Measurements from ENCODE around the gene CSHL1.
"Not testable (repeated sequence)": the region's sequence is repeated elsewhere in the genome, so short reads cannot be mapped to it uniquely, and the experiment has no call there.

CSHL1 gene

DNA sequence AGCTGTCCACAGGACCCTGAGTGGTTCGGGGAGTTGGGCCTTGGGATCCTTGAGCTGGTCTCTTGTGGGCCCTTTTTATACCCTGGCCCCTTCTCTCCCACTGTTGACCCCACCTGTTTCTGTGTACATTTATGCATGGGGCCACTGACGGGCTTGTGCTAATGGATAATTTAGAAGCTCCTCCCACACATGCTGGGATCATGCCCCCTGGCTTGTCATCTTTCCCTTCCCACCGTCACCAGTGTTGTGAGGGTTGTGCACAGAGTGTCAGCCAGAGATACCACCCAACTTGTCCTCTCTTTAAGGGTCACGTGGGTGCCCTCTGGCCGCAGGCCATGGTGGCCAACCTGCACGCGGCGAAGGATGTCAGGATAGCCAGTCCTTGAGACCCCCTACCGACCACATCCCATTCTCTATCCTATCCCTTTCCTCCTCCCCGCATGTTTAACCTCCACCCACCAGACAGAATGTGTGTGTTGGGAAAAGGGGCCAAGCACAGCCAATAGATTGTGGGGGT is 7.8 kb upstream of the CSHL1 start, which contains the start of gene GH1:
Gene GH1, minus strand, starts transcription at position 51 of the 517 bp plus-strand sequence. CDS start 63 bp downstream, outside the sequence.
- DNase-seq (ENCODE audit: low read depth in 2 of 2): not testable (repeated sequence)

GRCh38 chr17:63918305-63918704 is 7.2 kb upstream of the CSHL1 start:
- no peak for DNase-seq (ENCODE audit: low read depth in 2 of 2)

- DNase-seq (ENCODE audit: low read depth in 2 of 2): no peak
Measured at GRCh38 chr17:63917646-63918045, 6.6 kb upstream of the CSHL1 start.

DNA sequence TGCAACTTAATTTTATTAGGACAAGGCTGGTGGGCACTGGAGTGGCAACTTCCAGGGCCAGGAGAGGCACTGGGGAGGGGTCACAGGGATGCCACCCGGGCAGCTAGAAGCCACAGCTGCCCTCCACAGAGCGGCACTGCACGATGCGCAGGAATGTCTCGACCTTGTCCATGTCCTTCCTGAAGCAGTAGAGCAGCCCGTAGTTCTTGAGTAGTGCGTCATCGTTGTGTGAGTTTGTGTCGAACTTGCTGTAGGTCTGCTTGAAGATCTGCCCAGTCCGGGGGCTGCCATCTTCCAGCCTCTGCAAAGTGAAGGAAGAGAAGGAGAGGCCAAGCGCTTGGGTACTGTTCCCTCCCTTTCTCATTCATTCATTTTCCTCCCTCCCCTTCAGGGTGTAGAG is 6.1 kb upstream of the CSHL1 start:
- not testable (repeated sequence) for DNase-seq (ENCODE audit: low read depth in 2 of 2)

GRCh38 chr17:63916566-63917185 is 5.6 kb upstream of the CSHL1 start:
- no peak for DNase-seq (ENCODE audit: low read depth in 2 of 2)

GRCh38 chr17:63915753-63916152 is 4.7 kb upstream of the CSHL1 start:
- not testable (repeated sequence) for DNase-seq (ENCODE audit: low read depth in 2 of 2)

GRCh38 chr17:63914471-63914870 is 3.4 kb upstream of the CSHL1 start:
- no peak for DNase-seq (ENCODE audit: low read depth in 2 of 2)

DNA sequence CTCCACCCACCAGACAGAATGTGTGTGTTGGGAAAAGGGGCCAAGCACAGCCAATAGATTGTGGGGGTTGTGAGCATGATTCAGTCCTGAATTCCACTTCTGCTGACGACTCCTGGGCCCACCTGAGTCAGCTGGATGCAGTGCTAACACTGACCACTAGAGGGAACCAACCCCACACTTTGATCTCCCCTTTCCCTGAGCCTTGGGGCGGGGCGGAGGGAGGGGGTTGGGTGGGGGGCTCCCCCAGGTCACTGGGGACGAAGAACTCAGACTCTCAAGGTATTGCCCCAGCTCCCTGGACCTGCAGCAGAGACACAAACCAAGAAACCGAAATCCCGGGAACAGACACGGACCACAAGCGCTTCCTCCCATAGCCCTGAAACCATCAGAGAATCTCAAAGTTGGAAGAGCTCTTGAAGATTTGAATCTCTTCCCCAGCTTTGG is 621 bp upstream of the CSHL1 start:
- peak; percentile 27 to 62 for DNase-seq (ENCODE audit: low read depth in 2 of 2)

- DNase-seq (ENCODE audit: low read depth in 2 of 2): no peak
Measured at GRCh38 chr17:63910096-63910495, 962 bp downstream of the CSHL1 start.

- not testable (repeated sequence) for DNase-seq (ENCODE audit: low read depth in 2 of 2)
Measured at GRCh38 chr17:63909586-63909985, 1.5 kb downstream of the CSHL1 start.

DNA sequence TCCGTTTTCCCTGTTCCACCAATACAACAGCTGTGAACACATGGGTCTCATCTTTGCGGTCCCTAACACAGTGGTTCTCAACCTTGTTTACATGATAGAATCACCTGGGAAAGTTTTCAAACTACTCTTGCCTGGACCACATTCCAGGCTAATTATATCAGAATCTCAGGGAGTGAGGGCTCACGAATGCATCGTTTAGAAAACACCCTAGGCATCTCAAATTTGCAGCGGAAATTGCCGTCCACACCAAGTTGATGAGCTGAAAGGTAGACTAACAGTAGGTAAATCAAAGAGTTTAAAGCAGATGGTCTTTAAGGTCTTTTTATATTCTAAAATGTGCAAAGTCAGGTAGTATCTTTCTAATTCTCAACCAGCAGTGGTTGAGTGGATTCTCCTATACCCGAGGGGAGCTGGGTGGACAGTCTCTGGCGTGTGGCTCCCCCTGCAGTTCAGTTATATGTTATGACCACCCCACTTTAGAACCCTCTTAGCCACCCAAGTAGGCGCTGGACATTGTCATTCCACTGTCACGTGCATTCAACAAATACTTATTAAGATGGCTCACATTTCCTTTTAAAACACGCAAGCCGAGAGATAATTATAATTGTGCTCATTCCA is 3.8 kb downstream of the CSHL1 start:
- not testable (repeated sequence) for DNase-seq (ENCODE audit: low read depth in 2 of 2)

DNA sequence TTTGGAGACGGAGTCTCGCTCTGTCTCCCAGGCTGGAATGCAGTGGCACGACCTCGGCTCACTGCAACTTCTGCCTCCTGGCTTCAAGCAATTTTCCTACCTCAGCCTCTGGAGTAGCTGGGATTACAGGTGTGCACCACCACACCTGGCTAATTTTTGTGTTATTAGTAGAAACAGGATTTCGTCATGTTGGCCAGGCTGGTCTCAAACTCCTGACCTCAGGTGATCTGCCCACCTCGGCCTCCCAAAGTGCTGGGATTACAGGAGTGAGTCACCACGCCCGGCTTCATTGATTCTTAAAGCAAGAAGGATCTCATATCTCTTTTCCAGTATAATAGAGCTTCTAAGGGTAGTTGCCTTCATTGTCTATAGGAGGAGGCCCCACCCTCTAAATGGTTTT is 6.3 kb downstream of the CSHL1 start:
- not testable (repeated sequence) for DNase-seq (ENCODE audit: low read depth in 2 of 2)

DNA sequence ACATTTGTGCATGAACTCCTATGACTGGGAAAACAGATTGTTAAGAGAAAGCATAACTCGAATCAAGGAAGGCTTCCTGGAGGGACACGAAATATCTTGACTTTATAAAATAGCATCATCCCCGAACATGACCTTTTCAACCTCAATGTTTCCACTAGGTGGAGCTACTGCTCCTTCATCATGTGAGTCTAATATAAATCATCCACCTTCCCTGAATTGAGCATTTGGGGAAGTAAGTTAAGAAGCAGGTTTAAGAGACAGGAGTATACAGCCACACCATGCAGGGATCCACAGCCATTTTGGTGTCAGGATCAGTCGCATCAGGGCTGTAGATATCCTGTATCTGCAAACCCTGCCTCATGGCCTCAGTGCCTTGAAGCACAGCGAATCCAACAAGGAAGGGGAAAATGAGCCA is 7.3 kb downstream of the CSHL1 start:
- DNase-seq (ENCODE audit: low read depth in 2 of 2): not testable (repeated sequence)

DNA sequence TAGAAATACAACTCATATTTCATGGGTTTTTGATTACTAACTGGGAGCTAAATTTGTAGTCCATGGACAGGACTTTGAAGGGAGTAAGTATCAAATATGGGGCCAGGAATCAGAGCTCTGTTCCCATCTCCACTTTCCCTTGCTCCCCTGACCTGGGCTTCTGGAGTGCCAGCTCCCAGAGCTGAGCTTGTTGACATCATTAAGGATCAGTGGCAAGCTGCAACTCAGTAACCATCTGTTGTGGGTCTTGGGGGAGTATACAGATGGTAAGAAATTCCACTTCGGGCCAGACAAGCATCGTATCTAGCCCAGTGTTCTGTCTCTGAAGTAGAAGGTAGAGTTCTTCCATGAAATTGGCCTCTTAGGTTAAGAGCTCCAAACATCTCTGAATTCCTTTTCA is 9.1 kb downstream of the CSHL1 start:
- DNase-seq (ENCODE audit: low read depth in 2 of 2): not testable (repeated sequence)

DNA sequence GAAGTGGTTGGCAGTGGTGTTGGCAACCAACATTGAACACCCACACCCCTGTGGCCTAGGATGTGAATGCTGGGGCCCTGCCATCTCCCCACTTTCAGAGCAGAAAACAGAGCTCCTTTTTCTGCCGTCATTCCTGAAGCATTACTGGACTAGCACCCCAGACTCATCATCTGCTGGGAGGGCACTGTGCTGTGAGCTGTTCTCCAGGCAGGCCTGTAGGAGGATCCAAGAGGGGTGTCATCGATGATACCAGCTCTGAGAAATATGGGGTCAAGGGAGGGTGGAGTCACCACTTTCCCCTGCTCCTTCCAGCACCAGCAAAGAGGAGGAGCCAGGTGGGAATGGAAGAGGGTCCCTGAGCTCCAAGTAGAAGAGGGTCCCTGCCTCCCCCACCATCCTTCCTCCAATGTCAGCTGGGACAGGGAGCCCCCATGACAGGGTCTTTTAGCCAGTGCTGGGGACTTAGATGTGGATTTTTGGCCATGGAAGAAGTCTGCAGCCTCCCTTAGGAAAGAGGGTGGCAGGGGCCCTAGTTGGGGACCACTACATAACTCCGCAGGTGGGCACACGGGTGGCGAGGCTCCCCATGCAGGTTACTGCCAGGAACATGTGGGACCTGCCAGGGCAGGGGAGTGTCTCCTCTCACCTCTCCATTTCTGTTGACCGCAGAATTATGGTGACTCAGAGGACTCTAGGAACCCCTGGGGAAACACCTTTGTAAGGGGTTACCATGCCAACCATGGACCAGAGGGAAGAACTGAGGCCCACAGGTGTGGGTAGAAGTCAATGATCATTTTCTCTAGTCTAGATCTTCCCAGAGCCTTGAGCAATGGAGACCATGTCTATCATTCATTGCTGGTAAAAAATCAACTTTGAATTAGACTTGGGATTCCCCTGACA is 11.9 kb downstream of the CSHL1 start:
- DNase-seq (ENCODE audit: low read depth in 2 of 2): not testable (repeated sequence)

DNA sequence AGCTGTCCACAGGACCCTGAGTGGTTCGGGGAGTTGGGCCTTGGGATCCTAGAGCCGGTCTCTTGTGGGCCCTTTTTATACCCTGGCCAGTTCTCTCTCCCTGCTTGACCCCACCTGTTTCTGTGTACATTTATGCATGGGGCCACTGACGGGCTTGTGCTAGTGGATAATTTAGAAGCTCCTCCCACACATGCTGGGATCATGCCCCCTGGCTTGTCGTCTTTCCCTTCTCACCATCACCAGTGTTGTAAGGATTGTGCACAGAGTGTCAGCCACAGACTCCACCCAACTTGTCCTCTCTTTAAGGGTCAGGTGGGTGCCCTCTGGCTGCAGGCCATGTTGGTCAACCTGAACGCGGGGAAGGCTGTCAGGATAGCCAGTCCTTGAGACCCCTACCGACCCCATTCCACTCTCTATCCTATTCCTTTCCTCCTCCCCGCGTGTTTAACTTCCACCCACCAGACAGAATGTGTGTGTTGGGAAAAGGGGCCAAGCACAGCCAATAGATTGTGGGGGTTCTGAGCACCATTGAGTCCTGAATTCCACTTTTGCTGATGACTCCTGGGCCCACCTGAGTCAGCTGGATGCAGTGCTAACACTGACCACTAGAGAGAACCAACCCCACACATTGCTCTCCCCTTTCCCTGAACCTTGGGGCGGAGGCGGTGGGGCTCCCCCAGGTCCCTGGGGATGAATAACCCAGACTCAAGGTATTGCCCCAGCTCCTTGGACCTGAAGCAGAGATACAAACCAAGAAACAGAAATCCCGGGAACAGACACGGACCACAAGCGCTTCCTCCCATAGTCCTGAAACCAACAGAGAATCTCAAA is 14.3 kb downstream of the CSHL1 start, which contains the start of gene CSH1:
Gene CSH1, minus strand, starts transcription at position 51 of the 831 bp plus-strand sequence. CDS start 63 bp downstream, outside the sequence.
- not testable (repeated sequence) for DNase-seq (ENCODE audit: low read depth in 2 of 2)

GRCh38 chr17:63894821-63895220 is 16.2 kb downstream of the CSHL1 start:
- not testable (repeated sequence) for DNase-seq (ENCODE audit: low read depth in 2 of 2)

- not testable (repeated sequence) for DNase-seq (ENCODE audit: low read depth in 2 of 2)
Measured at GRCh38 chr17:63894021-63894420, 17.0 kb downstream of the CSHL1 start.

- DNase-seq (ENCODE audit: low read depth in 2 of 2): not testable (repeated sequence)
Measured at GRCh38 chr17:63892316-63893037, 18.6 kb downstream of the CSHL1 start.

Data from stimulated activated CD4-positive, alpha-beta T cell treated with anti-CD3 and anti-CD28 coated beads, Interleukin-1b, Interleukin-23, amount 100 ng/mL, for 1 hour (primary cell).